Measurements from ENCODE around the gene TNFSF13B.

The TNFSF13B gene

DNA sequence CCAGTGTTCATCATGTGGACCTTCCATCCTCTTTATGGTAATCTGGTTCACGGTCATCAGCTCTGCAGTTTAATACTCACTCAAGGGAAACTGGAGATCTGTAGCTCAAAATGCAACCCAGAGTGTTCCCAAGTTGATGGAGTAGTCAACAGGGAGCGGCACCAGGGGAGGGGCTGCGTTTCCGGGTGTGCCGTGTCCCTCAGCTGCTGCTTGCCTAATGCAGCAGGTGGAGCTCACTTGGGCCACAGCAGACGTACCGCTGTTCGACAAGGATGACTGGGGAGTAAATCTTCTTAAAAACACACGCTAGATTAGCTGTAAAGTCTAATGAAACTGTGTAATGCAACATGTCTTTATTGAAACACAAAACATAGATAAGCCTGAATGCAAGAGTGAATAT, 81.1 kb downstream of the TNFSF13B start:
- no peak for DNase-seq

DNA sequence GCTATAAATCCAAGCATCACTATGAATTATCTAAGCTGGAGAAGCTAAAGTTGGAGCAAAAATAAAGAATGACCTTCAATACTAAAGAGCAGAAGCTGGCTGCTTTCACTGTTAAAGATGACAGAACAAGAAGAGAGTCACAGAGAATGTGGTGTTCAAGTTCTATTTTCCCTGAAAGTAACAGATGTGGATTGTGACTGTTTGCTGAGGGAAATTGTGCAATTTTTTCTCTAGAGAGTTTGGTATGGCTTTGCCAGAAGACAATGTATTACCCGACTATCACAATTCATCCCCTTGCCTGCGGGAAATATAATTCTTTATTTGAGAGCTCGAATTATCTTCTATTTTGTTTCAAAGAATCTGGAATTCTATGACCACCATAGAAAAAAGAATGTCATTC, 83.1 kb downstream of the TNFSF13B start:
- no peak for DNase-seq

DNA sequence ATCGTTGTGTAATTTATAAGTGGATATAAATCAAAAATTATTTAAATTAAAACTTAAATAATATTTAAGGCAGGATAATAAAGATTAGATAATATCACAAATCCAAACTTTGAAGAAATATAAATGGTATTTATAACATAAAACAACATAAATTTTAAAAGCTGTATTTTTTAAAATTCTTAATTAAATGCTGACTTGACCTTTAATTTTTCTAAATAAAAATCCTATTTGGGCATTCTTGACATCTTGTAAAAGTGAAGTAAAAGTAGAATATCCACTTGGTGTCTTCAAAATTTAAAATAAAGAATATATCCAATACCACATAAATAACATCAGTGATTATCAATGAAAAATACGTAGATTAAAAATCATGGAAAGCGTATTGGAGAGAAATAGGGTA, 87.7 kb downstream of the TNFSF13B start:
- no peak for DNase-seq
